ENCODE results near the gene OR56A1.
"Not testable (repeated sequence)": the region's sequence is repeated elsewhere in the genome, so short reads cannot be mapped to it uniquely, and the experiment has no call there.

The OR56A1 gene, protein sequence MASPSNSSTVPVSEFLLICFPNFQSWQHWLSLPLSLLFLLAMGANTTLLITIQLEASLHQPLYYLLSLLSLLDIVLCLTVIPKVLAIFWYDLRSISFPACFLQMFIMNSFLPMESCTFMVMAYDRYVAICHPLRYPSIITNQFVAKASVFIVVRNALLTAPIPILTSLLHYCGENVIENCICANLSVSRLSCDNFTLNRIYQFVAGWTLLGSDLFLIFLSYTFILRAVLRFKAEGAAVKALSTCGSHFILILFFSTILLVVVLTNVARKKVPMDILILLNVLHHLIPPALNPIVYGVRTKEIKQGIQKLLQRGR

GRCh38 chr11:6030708-6031405, at the start of gene OR56A1:
Gene OR56A1 (minus strand): TSS chr11:6030758. CDS start chr11:6027692, 3,066 bp downstream.
- DNase-seq (ENCODE audit: low read depth in 2 of 2, low spot score in 1 of 2) = no peak

DNA sequence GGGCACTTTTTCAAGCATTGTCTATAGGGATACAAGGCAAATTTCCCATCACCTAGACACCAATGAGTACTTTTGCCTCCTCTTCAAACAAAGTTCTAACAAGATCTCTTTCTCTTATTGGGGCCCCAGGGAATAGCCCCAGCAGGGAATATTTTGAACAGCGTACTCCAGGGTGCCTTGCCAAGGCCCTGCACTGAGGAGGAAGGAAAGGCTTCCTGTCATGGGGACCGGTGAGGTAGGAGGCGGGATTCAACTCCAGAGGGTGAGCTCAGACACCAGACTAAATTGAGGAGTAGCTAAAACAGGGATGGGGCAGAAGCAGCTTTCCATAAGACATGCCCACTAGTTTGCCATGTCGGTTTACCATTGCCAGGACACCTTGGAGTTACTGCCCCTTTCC, 48.9 kb upstream of the OR56A1 start:
- DNase-seq (ENCODE audit: low read depth in 2 of 2, low spot score in 1 of 2) = no peak

- DNase-seq (ENCODE audit: low read depth in 2 of 2, low spot score in 1 of 2) = no peak
Measured at GRCh38 chr11:6077723-6078122, 47.2 kb upstream of the OR56A1 start.

GRCh38 chr11:6076443-6076842, 45.9 kb upstream of the OR56A1 start:
- not testable (repeated sequence) for DNase-seq (ENCODE audit: low read depth in 2 of 2, low spot score in 1 of 2)

DNA sequence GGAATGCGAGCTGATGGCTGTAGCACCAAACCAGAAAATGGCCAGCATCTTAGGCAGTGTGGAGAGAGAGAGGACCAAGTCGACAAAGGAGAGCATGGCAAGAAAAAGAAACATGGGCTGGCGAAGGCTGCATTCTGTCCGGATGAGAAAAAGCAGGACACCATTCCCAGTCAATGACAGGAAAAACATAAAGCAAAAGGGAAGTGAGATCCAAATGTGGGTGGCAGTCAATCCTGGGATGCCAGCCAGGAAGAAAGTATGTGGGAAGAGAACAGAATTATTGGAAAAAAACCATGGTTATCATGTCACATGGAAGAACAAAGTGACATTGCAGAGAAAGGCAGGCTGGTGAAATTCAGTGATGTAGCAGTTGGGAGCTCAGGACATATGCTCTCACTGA, 36.9 kb upstream of the OR56A1 start:
- no peak for DNase-seq (ENCODE audit: low read depth in 2 of 2, low spot score in 1 of 2)

- DNase-seq (ENCODE audit: low read depth in 2 of 2, low spot score in 1 of 2) = no peak
Measured at GRCh38 chr11:6062691-6063358, 32.3 kb upstream of the OR56A1 start.

- DNase-seq (ENCODE audit: low read depth in 2 of 2, low spot score in 1 of 2) = no peak
Measured at GRCh38 chr11:6061475-6061874, 30.9 kb upstream of the OR56A1 start.

- no peak for DNase-seq (ENCODE audit: low read depth in 2 of 2, low spot score in 1 of 2)
Measured at GRCh38 chr11:6057452-6057851, 26.9 kb upstream of the OR56A1 start.

DNA sequence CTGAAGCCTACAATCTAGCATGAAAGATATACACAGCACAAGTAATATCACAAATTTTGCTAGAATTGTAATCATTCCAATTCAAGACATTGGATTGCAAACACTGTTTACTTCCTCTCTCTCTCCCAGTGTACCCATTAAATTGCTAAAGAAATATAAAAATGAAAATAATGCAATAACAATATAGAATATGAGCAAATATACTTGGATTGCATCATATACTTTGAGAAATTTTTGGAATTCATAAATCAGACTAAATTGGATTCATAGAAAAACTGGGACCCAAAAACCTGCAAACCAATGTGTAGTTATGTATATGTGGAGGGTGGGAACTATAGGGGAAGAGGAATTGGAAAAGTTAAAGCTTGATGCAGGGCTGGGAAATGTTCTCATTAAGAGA, 25.0 kb upstream of the OR56A1 start:
- no peak for DNase-seq (ENCODE audit: low read depth in 2 of 2, low spot score in 1 of 2)

- DNase-seq (ENCODE audit: low read depth in 2 of 2, low spot score in 1 of 2) = no peak
Measured at GRCh38 chr11:6052374-6052773, 21.8 kb upstream of the OR56A1 start.

GRCh38 chr11:6040874-6041273, 10.3 kb upstream of the OR56A1 start:
- no peak for DNase-seq (ENCODE audit: low read depth in 2 of 2, low spot score in 1 of 2)

DNA sequence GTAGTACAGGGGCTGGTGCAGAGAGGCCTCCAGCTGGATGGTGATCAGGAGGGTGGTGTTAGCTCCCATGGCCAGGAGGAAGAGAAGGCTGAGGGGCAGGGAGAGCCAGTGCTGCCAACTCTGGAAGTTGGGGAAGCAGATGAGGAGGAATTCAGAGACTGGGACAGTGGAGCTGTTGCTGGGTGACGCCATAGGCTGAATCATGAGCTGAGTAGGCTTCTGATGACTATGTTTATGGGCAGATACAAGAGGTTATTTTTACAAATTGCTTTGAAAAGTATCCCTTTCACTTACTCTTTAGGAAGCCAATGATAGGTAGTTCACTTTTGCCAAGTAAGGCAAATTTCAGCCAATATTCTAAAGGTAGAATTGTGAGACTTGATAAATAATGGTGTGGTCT, 3.1 kb downstream of the OR56A1 start:
- DNase-seq (ENCODE audit: low read depth in 2 of 2, low spot score in 1 of 2) = no peak

- no peak for DNase-seq (ENCODE audit: low read depth in 2 of 2, low spot score in 1 of 2)
Measured at GRCh38 chr11:6025056-6025455, 5.5 kb downstream of the OR56A1 start.

- no peak for DNase-seq (ENCODE audit: low read depth in 2 of 2, low spot score in 1 of 2)
Measured at GRCh38 chr11:6022956-6023355, 7.6 kb downstream of the OR56A1 start.

GRCh38 chr11:6013042-6013441, 17.5 kb downstream of the OR56A1 start:
- DNase-seq (ENCODE audit: low read depth in 2 of 2, low spot score in 1 of 2) = no peak

DNA sequence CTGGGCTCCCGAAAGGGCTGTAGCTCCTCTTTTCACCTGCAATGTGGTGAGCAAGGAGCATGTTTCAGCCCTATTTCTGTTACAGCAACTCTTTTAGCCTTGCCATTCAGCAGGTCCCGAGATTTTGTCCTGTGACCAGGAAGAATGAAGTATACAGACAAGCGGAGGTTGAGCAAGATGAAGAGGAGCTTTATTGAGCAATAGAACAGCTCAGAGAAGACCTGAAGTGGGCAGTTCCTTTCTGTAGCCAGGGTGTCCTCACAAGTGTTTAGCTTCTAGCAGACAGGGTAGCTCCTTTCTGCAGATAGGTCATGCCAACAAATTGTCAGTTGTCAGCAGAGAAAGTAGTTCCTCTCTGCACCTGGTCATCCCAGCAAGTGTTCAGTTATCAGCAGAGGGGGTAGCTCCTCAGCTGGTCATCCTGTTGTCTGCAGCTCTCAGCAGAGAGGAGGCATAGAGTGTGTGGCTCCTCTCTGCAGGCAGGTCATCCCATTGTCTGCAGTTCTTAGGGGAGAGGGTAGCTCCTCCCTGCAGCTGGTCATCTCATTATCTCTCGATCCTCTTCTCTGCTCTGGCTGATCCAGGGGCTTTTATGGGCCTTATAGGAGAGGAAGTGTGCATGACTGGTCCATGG, 18.4 kb downstream of the OR56A1 start:
- DNase-seq (ENCODE audit: low read depth in 2 of 2, low spot score in 1 of 2) = no peak

DNA sequence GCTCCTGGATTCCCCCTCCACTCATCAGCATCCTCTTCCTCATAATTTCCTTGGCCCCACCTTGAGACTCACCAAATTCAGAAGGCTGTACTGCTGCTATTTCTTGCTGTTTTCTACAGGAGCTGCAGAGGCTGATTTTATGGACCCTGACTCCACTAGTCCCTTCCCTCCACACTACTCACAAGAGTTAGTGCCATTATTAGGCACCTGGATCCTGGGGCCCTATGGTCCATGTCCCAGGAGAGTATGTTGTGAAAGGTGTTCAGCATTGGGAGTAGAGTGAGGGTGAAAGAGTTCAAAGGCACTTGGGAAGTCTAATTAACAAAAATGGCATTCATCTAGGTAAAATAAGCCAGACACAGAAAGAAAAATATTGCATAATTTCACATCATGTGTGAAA, 23.7 kb downstream of the OR56A1 start, which contains the start of gene OR56A4:
TSS of gene OR56A4 (minus strand) at position 101 of the 400 bp plus-strand sequence. CDS start 3,954 bp downstream, outside the sequence.
- no peak for DNase-seq (ENCODE audit: low read depth in 2 of 2, low spot score in 1 of 2)

- DNase-seq (ENCODE audit: low read depth in 2 of 2, low spot score in 1 of 2) = no peak
Measured at GRCh38 chr11:6006395-6006794, 24.2 kb downstream of the OR56A1 start.

GRCh38 chr11:6002202-6002699, 28.3 kb downstream of the OR56A1 start:
- DNase-seq (ENCODE audit: low read depth in 2 of 2, low spot score in 1 of 2) = no peak

DNA sequence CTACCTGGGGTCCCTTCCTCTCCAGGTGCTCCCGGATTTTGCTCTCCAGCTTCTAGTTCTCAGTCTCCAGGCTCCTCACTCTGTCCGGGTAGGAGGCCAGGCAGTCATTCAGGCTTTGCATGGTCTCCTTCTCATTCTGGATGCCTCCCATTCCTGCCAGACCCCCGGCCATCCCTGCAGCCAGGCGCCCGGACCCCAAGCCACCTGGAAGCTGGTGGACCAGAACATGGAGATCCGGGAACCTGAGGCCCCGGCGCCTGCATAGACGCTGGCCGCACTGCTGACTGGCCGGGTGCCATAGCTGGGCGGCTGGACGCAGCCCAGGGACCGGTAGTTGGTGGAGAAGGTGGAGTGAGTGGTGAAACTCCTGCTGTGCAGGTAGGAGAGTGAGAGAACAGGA, 35.8 kb downstream of the OR56A1 start:
- DNase-seq (ENCODE audit: low read depth in 2 of 2, low spot score in 1 of 2) = no peak

- DNase-seq (ENCODE audit: low read depth in 2 of 2, low spot score in 1 of 2) = no peak
Measured at GRCh38 chr11:5992604-5993251, 37.8 kb downstream of the OR56A1 start.
